Trophoblast cell (in vitro differentiated cells and primary cell): ENCODE results near the gene MT1H.
"Not testable (repeated sequence)": the region's sequence is repeated elsewhere in the genome, so short reads cannot be mapped to it uniquely, and the experiment has no call there.

ENCODE experiments used
- DNase-seq, 2 donors: peaks; one replicate each; pipeline ENCODE4 v3.0.0-alpha.2; 2016
- H2AFZ ChIP-seq: 2 replicates; pipeline ENCODE4 v1.6.1; 2013; ENCODE audit warnings: low read length, moderate library complexity, mild to moderate bottlenecking; ENCODE audit not compliant: insufficient read depth, poor library complexity
- H2AK5ac ChIP-seq: 2 replicates; pipeline ENCODE4 v1.6.1; 2013; ENCODE audit warnings: mild to moderate bottlenecking, low read length
- H2BK120ac ChIP-seq: 2 replicates; pipeline ENCODE4 v1.6.1; 2013; ENCODE audit warnings: low read length, mild to moderate bottlenecking, moderate library complexity; ENCODE audit not compliant: insufficient read depth, poor library complexity
- H2BK12ac ChIP-seq: 2 replicates; pipeline ENCODE4 v1.6.1; 2013; ENCODE audit warnings: mild to moderate bottlenecking, low read length, moderate library complexity
- H2BK5ac ChIP-seq: 2 replicates; pipeline ENCODE4 v1.6.1; 2013; ENCODE audit warnings: low read length, low read depth, moderate library complexity, mild to moderate bottlenecking; ENCODE audit not compliant: poor library complexity
- H3K14ac ChIP-seq: 2 replicates; pipeline ENCODE4 v1.6.1; 2013; ENCODE audit warnings: mild to moderate bottlenecking, low read length
- H3K18ac ChIP-seq: 2 replicates; pipeline ENCODE4 v1.6.1; 2013; ENCODE audit warnings: mild to moderate bottlenecking, low read length
- H3K23ac ChIP-seq: 2 replicates; pipeline ENCODE4 v1.6.1; 2013; ENCODE audit warnings: low read length
- H3K27ac ChIP-seq: 2 replicates; pipeline ENCODE4 v1.5.1; 2013; ENCODE audit warnings: low read depth, mild to moderate bottlenecking, inconsistent platforms, low read length, moderate library complexity
- H3K27me3 ChIP-seq: 2 replicates; pipeline ENCODE4 v1.6.1; 2013; ENCODE audit warnings: inconsistent platforms, mild to moderate bottlenecking, low read length, moderate library complexity; ENCODE audit not compliant: insufficient read depth
- H3K36me3 ChIP-seq, 2 experiments: 1 replicate in 1 of 2; 2 replicates in 1 of 2; pipeline ENCODE4 v1.6.1; 2013; ENCODE audit warnings: low read length in 2 of 2, mild to moderate bottlenecking in 2 of 2, moderate library complexity in 1 of 2; ENCODE audit not compliant: insufficient read depth in 2 of 2, control insufficient read depth in 1 of 2
- H3K4ac ChIP-seq: 2 replicates; pipeline ENCODE4 v1.6.1; 2013; ENCODE audit warnings: low read depth, mild to moderate bottlenecking, low read length, moderate library complexity
- H3K4me1 ChIP-seq, 2 experiments: 1 replicate in 1 of 2; 2 replicates in 1 of 2; pipeline ENCODE4 v1.6.1; 2013; ENCODE audit warnings: low read length in 2 of 2, mild to moderate bottlenecking in 2 of 2, moderate library complexity in 1 of 2; ENCODE audit not compliant: insufficient read depth in 2 of 2, control insufficient read depth in 1 of 2
- H3K4me2 ChIP-seq: 2 replicates; pipeline ENCODE4 v1.6.1; 2013; ENCODE audit warnings: inconsistent platforms, mild to moderate bottlenecking, low read length, moderate library complexity
- H3K4me3 ChIP-seq: 2 replicates; pipeline ENCODE4 v1.5.1; 2013; ENCODE audit warnings: mild to moderate bottlenecking, low read depth, low read length, inconsistent platforms
- H3K79me1 ChIP-seq: one replicate; pipeline ENCODE4 v1.6.1; 2013; ENCODE audit warnings: low read length
- H3K79me2 ChIP-seq: 2 replicates; pipeline ENCODE4 v1.6.1; 2013; ENCODE audit warnings: low read length, mild to moderate bottlenecking; ENCODE audit not compliant: control insufficient read depth, insufficient read depth, poor library complexity
- H3K9ac ChIP-seq: 2 replicates; pipeline ENCODE4 v1.6.1; 2013; ENCODE audit warnings: mild to moderate bottlenecking, low read length
- H3K9me3 ChIP-seq: 2 replicates; pipeline ENCODE4 v1.6.1; 2013; ENCODE audit warnings: low read depth, mild to moderate bottlenecking, control low read depth, inconsistent platforms, low read length; ENCODE audit not compliant: insufficient read depth
- H4K12ac ChIP-seq: 2 replicates; pipeline ENCODE4 v1.6.1; 2013; ENCODE audit warnings: low read depth, mild to moderate bottlenecking, low read length, moderate library complexity
- H4K8ac ChIP-seq: 2 replicates; pipeline ENCODE4 v1.6.1; 2013; ENCODE audit warnings: low read depth, mild to moderate bottlenecking, low read length, moderate library complexity
- H4K91ac ChIP-seq: one replicate; pipeline ENCODE4 v1.6.1; 2013; ENCODE audit warnings: low read depth, mild to moderate bottlenecking, low read length, moderate library complexity
- WGBS: extraction: QIAGEN DNeasy Blood & Tissue Kit; methylation state at CpG from one replicate; pipeline ENCODE4 v1.1.7; 2013; ENCODE audit warnings: missing lambda C conversion rate; ENCODE audit not compliant: insufficient read length, insufficient coverage; ENCODE audit errors: extremely low coverage; 5-methylcytosine and 5-hydroxymethylcytosine counted together

MT1H gene

DNA sequence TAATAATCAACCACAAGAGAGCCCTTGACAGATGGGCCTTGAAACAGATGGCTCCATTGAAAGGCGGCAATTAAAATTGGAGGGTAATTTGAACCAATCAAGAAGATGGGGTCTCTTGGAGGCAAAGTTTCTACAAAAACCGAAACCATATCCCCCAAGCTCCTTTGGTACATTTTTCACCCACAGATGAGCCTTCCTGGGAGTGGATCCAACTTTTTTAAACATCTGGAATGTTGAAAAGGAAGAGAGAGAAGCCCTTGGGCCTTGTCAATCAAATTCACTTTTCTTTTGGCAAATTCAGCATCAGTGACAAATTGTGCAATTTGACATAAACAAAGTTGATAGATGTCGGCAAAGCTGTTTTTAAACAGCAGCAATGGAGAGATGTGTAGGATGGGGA, 47.1 kb downstream of the MT1H start:
- no peak overlapping the region for H3K23ac ChIP-seq
- H3K18ac ChIP-seq, result no peak overlapping the region
- no peak overlapping the region for H4K91ac ChIP-seq
- no peak overlapping the region for H2BK120ac ChIP-seq
- DNase-seq, result no peak
- H3K4ac ChIP-seq, result no peak overlapping the region
- H3K27me3 ChIP-seq, result no peaks in the 10 kb centered on the region
- no peaks in the 10 kb centered on the region for H3K9me3 ChIP-seq
- no peak overlapping the region for H3K4me2 ChIP-seq
- H3K36me3 ChIP-seq, result no peaks in the 10 kb centered on the region
- H2BK5ac ChIP-seq, result no peak overlapping the region
- H2BK12ac ChIP-seq, result no peak overlapping the region
- no peak overlapping the region for H4K12ac ChIP-seq
- no peak overlapping the region for H2AFZ ChIP-seq
- no peak overlapping the region for H2AK5ac ChIP-seq
- WGBS, result no CpG with 5 or more reads among the region's 3 CpGs
- H4K8ac ChIP-seq, result no peak overlapping the region
- no peak overlapping the region for H3K9ac ChIP-seq
- H3K27ac ChIP-seq, result no peak overlapping the region
- H3K14ac ChIP-seq, result no peak overlapping the region
- H3K79me1 ChIP-seq, result no peaks in the 10 kb centered on the region
- no peaks in the 10 kb centered on the region for H3K4me1 ChIP-seq
- no peak overlapping the region for H3K4me3 ChIP-seq
- no peaks in the 10 kb centered on the region for H3K79me2 ChIP-seq

DNA sequence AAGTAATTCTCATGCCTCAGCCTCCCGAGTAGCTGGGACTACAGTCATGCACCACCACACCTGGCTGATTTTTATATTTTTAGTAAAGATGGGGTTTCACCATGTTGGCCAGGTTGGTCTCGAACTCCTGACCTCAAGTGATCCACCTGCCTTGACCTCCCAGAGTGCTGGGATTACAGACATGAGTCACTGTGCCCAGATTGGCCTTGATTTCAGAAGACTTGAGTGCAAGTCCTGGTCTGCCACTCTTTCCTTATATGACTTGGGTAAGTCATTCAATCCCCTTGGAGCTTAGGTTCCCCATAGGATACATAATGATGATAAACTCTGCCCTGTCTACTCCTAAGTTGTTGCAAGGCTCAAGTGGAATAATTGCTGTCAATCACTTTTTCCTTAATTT, 47.9 kb downstream of the MT1H start:
- not testable (repeated sequence) for H3K4me3 ChIP-seq, H3K9ac ChIP-seq, H3K4me2 ChIP-seq, H4K12ac ChIP-seq, H4K8ac ChIP-seq, H3K79me2 ChIP-seq, H3K4ac ChIP-seq, DNase-seq, H2BK5ac ChIP-seq, H2BK120ac ChIP-seq, H3K9me3 ChIP-seq, H3K27ac ChIP-seq, H3K23ac ChIP-seq, H3K18ac ChIP-seq, H2AFZ ChIP-seq, H4K91ac ChIP-seq, H3K4me1 ChIP-seq, H2AK5ac ChIP-seq, H3K14ac ChIP-seq, H3K79me1 ChIP-seq, H3K36me3 ChIP-seq, H3K27me3 ChIP-seq, H2BK12ac ChIP-seq
- no CpG with 5 or more reads among the region's 2 CpGs for WGBS
